ES-I3 (cell line): Measurements from ENCODE around the gene MYO7A.

Source experiments
- H3K36me3 ChIP-seq: 2 replicates; pipeline ENCODE4 v1.6.1; 2013; ENCODE audit warnings: mild to moderate bottlenecking, low read length, control low read depth, moderate library complexity; ENCODE audit not compliant: insufficient read depth
- H3K4me1 ChIP-seq: 2 replicates; pipeline ENCODE4 v1.6.1; 2013; ENCODE audit warnings: mild to moderate bottlenecking, control low read depth, low read length; ENCODE audit not compliant: insufficient read depth
- H3K9ac ChIP-seq: 2 replicates; pipeline ENCODE4 v1.6.1; 2013; ENCODE audit warnings: low read depth, mild to moderate bottlenecking, low read length, moderate library complexity
- H3K9me3 ChIP-seq: 2 replicates; pipeline ENCODE4 v1.6.1; 2013; ENCODE audit warnings: mild to moderate bottlenecking, low read length, moderate library complexity; ENCODE audit not compliant: control insufficient read depth, insufficient read depth

MYO7A gene

DNA sequence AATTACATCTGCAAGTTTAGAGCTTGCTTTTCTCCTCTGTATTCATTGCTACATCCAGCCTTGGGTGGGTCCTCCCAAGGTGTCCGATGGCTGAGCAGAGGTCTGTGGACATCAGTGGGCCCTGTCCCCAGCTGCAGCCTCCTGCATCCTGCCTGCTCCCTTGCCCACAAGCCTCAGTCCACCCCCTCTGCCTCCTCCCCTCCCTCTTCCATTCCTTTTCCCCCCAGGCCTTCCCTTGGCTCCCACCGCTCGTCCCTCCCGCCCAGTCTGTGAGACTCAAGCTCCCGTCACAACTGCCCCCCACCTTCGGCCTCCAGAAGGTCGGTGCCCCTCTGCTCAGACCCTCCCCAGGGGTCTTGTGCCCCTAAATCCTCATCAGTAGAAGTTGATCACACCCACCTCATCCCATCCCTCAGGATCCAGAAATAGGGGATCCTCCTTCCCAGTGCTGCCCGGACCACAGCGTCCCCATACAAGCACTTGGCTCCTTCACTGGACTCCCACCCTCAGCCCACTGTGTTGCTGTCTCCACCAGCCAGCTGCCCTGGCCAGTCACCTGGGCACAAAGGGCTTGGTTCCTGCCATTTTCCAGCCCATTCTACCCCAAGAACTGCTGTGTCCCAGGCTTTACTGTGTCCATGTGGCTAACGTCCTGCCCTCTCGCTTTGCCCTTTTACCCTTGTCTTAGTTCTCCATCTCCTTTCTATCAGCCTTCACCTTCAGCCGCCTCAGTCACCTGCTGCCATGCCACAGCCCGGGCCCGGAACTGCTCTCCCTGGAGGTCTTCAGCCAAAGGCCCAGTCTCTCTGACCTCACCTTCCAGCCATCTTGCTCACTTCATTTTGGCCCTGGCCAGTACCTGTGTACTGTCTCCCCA is 27.6 kb upstream of the MYO7A start:
- Histone ChIP-seq H3K9ac (no peak overlapping the region), H3K36me3 (no peaks in the 10 kb centered on the region; the same call in 1 of the 2 replicates), H3K9me3 (peaks cover 2% of the 10 kb centered on the region; the same call in 1 of the 2 replicates), H3K4me1 (no peaks in the 10 kb centered on the region)

DNA sequence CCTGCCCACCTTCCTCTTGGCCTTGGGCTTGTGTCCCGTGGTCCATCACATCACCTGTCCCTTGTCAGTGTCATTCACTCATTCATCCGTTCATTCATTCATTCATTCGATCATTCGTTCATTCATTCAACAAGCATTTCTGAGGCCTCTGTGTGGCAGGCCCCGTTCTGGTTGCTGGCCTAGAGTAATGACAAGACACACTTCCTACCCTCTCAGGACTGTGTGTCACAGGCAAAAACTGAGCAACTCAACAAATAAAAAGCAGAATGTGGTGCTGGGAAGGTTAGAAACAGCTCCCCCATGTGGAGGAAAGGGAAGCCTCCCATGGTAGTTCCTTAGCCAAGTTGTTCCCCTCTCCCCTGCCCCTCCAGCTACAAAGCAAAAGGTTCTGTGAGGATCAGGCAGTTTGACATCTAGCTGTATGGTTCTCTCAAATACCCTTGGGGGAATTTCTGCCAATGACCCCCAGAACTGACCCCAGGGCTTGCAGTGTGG is 27.0 kb upstream of the MYO7A start:
- H3K9ac ChIP-seq = no peak overlapping the region
- peaks cover 2% of the 10 kb centered on the region; the same call in 1 of the 2 replicates for H3K9me3 ChIP-seq
- H3K4me1 ChIP-seq = no peaks in the 10 kb centered on the region
- no peaks in the 10 kb centered on the region; the same call in 1 of the 2 replicates for H3K36me3 ChIP-seq

DNA sequence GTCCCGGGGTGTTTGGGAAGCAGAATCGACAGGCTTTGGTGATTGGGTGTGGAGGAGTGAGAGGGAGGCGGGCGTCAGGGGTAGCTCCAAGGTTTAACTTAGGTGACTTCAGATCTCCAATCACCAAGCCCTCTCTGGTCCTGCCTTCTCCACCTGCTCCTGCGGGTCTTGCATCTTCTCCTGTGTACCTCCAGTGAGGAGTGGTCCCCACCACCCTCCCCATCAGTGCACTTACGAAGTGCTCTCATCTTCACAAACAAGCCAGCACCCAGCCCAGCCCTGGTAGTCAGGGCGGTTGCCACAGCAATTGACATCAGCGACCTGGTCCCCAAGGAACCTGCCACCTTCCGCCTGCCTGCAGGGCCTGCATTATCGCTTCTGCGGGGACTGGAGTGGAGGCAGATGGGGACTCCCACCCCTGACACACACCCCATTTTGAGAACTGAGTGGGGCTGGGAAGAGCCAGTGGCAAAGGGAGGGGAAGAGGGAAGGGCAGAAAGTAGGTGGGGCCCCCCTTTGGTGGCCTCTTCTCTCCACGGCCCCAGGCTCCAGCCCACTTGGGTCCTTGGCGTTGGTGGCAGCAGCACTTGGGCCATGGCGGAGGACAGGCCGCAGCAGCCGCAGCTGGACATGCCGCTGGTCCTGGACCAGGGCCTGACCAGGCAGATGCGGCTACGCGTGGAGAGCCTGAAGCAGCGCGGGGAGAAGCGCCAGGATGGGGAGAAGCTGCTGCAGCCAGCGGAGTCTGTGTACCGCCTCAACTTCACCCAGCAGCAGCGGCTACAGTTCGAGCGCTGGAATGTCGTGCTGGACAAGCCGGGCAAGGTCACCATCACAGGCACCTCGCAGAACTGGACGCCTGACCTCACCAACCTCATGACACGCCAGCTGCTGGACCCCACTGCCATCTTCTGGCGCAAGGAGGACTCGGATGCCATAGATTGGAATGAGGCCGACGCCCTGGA is 25.5 kb upstream of the MYO7A start, which contains the start of gene OMP:
OMP (plus strand) TSS at position 595 of the 965 bp plus-strand sequence; CDS start at position 595, 0 bp downstream.
- H3K4me1 ChIP-seq = no peaks in the 10 kb centered on the region
- no peak within 1 kb of the TSS for H3K9ac ChIP-seq
- H3K36me3 ChIP-seq = no peaks in the 10 kb centered on the region; the same call in 1 of the 2 replicates
- H3K9me3 ChIP-seq = no peaks in the 10 kb centered on the region

DNA sequence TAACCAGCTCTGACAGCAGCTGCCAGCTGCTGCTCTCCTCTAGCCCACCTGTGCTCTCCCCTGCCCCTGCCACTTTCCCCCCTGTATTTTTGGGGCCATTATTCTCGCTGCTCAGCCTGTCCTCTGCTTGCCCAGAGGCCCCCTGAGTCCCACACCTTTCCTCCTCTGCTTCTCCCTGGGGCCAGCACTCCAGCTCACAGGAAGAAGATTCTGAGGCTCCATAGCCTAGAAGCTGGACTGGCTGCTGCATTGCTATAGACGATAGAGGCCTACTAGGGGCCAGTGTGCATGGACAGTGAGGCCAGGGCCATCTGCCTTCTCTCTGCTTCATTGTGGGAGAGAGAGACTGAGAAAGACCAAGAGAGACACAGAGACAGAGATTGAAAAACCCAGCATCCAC is 24.7 kb upstream of the MYO7A start:
- Histone ChIP-seq H3K36me3 (no peaks in the 10 kb centered on the region; the same call in 1 of the 2 replicates), H3K9ac (no peak overlapping the region), H3K9me3 (no peaks in the 10 kb centered on the region), H3K4me1 (no peaks in the 10 kb centered on the region)

GRCh38 chr11:77104727-77105126 is 23.3 kb upstream of the MYO7A start:
- no peak overlapping the region for H3K9ac ChIP-seq

DNA sequence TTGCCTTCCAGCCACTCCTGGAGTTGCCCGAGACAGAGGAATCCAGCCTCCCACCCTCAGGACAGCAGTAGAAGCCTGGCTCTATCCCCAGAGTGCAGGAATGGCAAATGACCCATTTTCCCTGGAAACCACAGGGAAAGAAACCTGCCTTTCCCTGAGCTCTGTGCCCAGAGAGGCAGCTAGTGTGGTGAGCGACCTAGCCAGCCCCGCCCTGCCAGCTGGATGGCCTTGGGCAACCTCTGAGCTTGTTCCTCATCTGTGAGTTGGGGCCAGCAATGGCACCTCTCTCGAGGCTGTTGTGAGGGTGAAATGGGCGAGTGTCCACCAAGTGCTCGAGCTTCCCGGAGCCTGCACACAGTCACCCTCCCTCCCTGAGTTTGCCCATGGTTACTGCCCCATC is 21.7 kb upstream of the MYO7A start:
- no peaks in the 10 kb centered on the region for H3K9me3 ChIP-seq
- H3K4me1 ChIP-seq = no peaks in the 10 kb centered on the region
- H3K9ac ChIP-seq = no peak overlapping the region
- no peaks in the 10 kb centered on the region; the same call in 1 of the 2 replicates for H3K36me3 ChIP-seq

More at GRCh38 chr11:77104727-77105126, 23.3 kb upstream of the MYO7A start:
- H3K36me3 ChIP-seq = no peaks in the 10 kb centered on the region; the same call in 1 of the 2 replicates
- no peaks in the 10 kb centered on the region for H3K4me1 ChIP-seq
- H3K9me3 ChIP-seq = no peaks in the 10 kb centered on the region

GRCh38 chr11:77106759-77107158 is 21.3 kb upstream of the MYO7A start:
- H3K9ac ChIP-seq = no peak overlapping the region

DNA sequence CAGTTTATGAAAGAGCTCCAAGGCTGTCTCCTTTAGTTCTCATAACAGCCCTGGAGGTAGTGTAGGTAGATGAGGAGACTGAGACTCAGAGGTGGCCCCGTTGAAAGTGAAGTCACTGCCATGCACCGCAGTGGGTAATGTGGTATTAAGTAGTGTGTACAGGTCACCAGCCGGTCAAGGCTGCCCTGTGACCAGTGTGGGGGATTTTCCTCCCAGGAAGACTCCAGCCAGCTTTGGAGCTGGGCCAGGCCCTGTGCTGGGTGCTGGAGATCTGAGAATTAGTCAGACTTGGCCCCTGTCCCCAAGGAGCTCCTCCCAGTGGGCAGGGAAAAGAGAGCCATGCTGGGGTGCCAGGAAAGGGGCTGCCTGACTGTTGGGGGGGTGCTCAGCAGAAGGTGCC is 20.1 kb upstream of the MYO7A start:
- Histone ChIP-seq H3K4me1 (no peaks in the 10 kb centered on the region; the same call in 1 of the 2 replicates), H3K9ac (no peak overlapping the region), H3K9me3 (no peaks in the 10 kb centered on the region), H3K36me3 (no peaks in the 10 kb centered on the region; the same call in 1 of the 2 replicates)

More at GRCh38 chr11:77106759-77107158, 21.3 kb upstream of the MYO7A start:
- Histone ChIP-seq H3K36me3 (no peaks in the 10 kb centered on the region; the same call in 1 of the 2 replicates), H3K4me1 (no peaks in the 10 kb centered on the region), H3K9me3 (no peaks in the 10 kb centered on the region)

- Histone ChIP-seq H3K36me3 (no peaks in the 10 kb centered on the region; the same call in 1 of the 2 replicates), H3K4me1 (peaks cover 4% of the 10 kb centered on the region; the same call in 1 of the 2 replicates), H3K9me3 (no peaks in the 10 kb centered on the region), H3K9ac (no peak overlapping the region)
Measured at GRCh38 chr11:77108436-77108835, 19.6 kb upstream of the MYO7A start.

DNA sequence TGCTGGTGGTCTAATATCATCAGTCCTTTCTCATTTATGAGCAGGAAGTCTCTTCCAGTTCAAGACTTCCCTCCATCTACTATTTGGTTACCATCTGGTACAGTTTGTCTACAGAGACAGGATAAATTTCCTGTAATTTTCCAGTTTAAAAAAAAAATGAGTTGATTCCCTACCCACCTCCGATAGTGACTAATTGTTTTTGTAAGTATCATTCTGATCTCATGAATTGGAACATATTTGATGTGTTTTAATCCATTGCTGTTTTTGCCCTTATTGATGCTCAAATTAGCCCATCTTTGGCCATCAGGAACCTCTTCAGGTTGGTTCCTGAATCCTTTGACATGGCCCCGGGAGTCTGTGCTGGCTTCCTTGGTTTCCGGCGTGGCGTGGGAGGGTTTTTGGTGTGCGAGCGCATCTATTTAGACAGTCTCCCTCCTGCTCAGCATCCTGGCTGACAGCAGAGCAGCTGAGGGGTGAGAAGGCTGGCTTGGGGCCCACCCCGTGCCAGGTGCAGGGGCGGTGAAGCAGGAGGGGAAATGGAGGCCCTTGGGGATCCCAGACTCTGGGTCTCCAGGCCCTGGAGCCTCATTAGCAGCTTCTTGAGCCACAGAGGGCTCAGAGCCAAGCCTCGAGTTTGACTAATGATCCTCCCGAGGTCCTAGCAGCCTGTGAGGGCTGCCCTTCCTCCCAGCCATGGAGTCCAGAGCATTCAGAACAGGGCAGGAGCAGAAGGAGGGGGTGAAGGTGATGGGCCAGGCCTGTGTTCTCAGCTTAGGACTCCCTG is 18.6 kb upstream of the MYO7A start:
- no peaks in the 10 kb centered on the region for H3K9me3 ChIP-seq
- no peak overlapping the region for H3K9ac ChIP-seq
- no peaks in the 10 kb centered on the region for H3K36me3 ChIP-seq
- peaks cover 6% of the 10 kb centered on the region; the same call in 1 of the 2 replicates for H3K4me1 ChIP-seq

DNA sequence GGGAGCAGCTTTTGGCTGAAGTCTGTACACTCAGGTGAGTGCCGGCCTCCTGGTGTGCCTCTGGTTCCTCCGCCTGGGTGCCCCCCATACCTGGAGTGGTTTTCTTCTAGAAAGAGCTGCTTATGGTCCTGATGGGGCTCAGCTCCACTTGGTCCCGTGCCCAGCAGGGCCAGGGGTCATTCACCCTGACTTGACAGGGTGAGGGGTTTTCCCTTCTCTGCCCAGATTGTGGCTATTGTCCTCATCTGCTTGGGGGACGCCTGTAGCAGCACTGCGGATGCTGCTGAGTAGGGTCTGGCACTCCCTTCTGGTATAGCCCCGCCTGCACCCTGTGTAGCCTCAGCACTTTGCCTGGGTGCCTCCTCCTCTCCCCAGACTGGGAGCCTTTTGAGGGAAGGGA is 17.2 kb upstream of the MYO7A start:
- Histone ChIP-seq H3K9me3 (no peaks in the 10 kb centered on the region), H3K36me3 (no peaks in the 10 kb centered on the region), H3K4me1 (peaks cover 6% of the 10 kb centered on the region; the same call in 1 of the 2 replicates), H3K9ac (no peak overlapping the region)

DNA sequence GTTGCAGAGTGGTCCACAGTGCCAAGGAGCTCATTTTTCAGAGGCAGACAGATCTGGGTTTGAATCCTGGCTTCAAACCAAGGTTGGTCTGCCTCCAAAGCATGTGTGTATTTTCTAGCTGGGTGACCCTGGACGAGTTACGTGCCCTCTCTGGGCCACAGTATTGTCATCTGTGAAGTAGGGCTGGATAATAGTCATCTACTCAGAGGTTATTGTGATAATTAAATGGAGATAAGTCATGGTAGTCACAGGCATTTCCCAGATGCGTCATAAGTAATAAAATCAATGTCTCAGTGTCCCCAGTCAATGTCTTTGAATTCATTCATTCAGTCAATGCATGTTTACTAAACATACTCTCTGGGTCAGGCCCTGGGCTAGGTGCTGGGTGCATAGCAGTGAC is 16.8 kb upstream of the MYO7A start:
- Histone ChIP-seq H3K9ac (no peak overlapping the region), H3K9me3 (no peaks in the 10 kb centered on the region), H3K4me1 (peaks cover 6% of the 10 kb centered on the region; the same call in 1 of the 2 replicates), H3K36me3 (no peaks in the 10 kb centered on the region)

DNA sequence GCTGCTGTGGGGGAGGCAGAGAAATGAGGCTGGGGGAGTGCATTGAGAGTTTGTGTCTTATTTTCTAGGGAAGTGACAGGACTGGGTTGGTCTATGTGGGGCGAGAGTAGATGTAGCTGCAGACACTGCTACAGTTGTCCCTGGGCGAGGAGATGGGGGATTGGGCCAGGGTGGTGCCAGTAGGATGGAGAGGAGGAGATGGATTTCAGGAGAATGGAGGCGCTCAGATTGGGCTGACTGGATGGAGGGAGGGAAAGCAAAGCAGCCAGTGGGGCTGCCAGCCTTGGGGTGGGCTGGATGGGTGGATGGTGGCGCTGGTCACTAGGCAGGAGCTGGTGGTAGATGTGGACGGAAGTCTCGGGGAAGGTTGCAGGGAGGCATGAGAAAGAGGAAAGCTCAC is 16.1 kb upstream of the MYO7A start:
- Histone ChIP-seq H3K36me3 (no peaks in the 10 kb centered on the region), H3K9me3 (no peaks in the 10 kb centered on the region), H3K4me1 (peaks cover 6% of the 10 kb centered on the region; the same call in 1 of the 2 replicates), H3K9ac (no peak overlapping the region)
